ENCODE measurements around the gene RALGPS1. TPM values are rescaled to one million over a fixed set of nuclear protein-coding genes. Genes with fewer than 3 reads are reported as not detected.

Gene RALGPS1
- total RNA-seq, 1 donor from 2014 or later = 15.1 TPM

DNA sequence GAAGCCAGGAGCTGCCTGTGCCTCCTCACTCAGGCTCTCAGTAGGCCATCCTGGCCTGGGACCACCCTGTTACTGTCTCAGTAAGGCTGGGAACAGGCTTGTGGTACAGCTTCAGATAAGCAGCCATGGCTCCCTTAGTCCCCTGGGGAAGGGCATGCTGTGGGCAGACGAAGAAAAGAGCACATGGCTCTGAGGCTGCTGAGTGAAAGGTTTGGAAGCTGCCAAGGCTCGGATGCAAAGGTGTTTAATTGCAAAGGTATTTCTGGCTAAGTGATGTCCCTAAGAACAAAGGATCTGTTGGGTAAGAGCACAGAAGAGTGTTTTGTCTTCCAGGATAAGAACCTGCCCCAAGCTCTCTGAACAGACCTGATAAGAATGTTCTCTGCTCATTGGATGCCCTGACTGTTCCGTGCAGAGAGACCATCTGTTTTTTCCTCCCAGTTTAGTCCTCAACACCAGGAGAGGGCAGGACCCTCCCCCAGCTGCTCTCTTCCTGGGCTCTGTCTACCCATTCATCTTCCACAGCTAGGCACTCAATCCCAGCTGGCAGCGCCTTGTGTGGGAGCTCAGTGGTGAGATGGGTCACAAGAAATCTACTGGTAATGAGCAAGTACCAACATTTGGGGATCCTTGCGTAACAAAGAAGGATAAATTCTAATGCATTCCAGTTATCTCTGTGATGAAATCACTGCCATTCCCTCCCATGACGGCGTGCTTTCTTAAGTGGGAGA, 190.2 kb downstream of the RALGPS1 start:
- no peak for DNase-seq (ENCODE audit: low spot score)
- ATAC-seq = no peak
- intact Hi-C loops (cut with DNase I) = no loop called here

DNA sequence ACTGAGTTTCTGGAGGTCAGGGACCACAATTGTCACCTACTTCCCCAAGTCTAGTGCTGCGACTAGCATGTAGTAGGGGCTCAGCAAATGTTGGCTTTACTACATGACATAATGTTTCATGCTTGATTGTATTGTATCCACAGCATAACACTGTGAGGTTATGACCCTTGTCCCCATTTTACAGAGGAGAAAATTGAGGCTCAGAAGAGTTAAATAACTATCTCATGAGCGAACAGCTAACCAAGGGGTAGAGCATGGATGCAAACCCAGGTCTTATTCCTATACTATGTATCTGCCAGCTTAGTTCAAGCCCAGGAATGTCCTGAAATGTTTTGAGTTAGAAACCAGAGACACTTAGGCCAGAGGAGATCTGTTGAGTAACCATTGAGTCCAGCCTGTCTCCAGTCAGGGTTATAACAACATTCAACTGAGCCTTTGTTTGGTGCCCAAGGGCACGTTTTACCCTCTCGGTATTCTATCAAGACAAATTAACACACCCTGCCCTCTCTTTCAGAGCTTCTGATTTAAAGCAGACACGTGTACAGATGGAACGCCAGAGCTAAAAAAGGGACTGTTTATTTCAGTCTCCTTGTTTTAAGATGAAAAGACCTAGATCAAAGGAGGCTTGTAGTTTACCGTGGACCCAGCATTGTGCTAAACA, 191.4 kb downstream of the RALGPS1 start:
- no peak for DNase-seq (ENCODE audit: low spot score)
- ATAC-seq = peak; percentile 11
- intact Hi-C loops (cut with DNase I) = no loop called here

DNA sequence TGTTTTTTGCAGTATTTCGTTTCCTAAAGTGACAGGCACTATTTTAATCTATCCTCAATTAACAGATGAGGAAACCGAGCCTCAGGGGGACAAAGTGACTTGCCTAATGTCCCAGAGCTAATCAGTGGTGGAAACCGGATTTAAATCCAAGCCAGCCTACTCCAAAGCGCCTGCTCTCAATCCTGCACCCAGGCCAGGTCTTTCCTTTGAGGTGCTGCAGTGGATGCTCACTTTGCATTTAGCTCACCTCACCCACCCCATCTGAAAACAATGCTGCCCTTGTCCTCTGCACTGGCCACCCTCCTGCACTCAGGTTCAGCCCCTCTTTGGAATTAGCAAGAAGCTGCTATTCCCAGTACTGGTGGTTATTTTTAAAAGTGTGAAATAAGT, 191.9 kb downstream of the RALGPS1 start:
- no peak for DNase-seq (ENCODE audit: low spot score)
- ATAC-seq = no peak
- intact Hi-C loops (cut with DNase I) = no loop called here

DNA sequence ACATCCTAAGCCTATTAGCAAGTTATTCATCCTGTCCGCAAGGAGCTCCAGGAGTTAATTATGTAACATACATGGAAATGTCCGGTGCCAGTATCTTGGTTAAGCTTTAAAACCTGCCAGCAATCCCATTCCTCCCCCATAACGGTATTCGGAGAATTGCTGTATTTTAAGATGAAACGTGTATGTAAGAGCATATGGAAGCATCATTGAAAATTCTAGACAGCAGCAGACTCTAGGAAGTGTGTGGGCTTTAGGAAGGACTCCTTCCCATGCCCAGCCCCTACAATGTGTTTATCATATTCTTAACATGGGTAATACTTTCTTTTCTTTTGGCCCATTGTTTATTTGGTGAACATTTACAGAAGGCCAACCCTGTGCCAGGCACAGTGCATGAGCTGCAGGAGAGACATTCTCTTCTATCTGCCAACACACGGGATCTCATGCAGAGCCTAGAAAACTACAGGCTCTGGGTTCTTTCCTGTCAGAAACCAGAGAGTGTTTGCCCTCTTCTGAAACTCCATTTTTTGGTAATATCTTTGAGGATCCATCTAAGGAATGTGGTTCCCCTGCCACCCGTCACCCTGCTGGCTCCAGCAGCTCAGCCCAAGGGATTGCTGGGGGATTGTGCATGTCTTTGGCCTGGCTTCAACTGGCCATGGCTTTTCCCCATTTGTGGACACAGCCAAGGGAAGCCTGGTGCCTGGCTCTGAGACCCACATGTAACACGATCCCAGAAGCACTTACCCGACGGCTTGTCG, 192.8 kb downstream of the RALGPS1 start:
- intact Hi-C loops (cut with DNase I) = no loop called here
- ATAC-seq (no peak), DNase-seq (ENCODE audit: low spot score) (no peak)

DNA sequence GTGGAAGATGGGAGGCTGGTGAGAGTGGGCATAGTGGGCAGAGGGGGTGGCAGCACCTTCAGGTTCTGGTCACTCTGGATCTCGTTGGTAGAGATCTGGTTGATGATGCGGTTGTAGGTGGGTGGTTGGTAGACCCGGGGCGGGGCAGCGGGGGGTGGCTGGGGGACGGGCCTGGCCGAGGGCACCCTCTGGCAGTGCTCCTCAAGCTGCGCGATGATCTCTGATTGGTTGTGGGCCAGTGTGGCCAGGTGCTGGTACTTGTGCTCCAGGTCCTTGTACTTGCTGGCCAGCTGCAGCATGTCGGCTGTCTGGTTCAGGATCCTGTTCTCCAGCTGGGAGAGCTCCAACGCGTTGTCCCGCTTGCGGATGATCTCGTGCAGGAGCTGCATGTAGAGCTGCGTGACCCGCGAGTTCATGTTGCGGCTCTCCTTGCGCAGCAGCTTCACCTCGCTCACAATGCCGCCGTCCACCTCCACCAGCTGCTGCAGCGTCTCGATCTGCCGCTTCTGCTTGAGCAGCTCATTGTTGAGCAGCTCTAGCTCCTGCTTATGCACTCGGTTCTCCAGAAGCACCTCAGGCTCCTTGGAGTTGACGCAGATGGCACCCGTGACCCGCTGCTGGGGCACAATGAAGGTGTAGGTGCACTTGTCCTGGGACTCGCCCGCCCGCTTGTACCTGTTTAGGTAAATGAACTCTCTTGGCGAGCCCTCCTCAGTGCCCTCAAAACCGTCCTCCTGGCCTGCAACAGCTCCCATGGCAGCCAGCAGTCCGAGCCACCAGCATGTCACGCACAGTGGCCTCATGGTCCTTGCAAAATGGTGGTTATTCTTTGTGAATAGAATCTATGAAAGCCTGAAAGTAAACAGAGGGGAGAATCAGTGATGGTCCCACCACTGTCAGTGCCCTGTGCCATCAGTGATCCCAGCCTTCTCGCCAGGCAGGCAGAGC, 193.6 kb downstream of the RALGPS1 start:
- ATAC-seq (no peak), DNase-seq (ENCODE audit: low spot score) (peak; percentile 55)
- intact Hi-C loops (cut with DNase I) = no loop called here

DNA sequence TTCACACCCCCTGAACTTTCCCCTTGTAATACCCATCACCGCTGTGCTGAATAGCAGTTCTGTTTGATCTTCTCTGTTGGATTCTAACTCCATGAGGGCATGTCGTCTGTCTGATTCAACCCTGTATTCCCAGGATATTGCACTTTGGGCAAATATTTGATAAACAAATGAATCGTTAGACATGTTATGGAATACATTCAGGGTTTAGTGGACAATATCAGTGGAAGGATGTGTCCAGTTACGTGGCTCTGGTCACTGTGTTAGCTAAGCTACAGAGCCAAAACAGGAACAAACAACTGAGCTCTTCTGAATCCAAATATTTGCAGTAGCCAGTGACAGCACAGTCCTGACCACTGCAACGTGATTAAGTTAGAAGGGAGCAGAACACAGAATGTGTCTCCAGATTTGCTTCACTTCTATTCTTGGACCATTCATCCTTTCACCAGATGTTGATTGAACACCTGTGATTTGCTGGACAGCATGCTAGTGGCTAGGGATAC, 194.7 kb downstream of the RALGPS1 start:
- ATAC-seq = peak; percentile 30
- intact Hi-C loops (cut with DNase I) = no loop called here
- no peak for DNase-seq (ENCODE audit: low spot score)

DNA sequence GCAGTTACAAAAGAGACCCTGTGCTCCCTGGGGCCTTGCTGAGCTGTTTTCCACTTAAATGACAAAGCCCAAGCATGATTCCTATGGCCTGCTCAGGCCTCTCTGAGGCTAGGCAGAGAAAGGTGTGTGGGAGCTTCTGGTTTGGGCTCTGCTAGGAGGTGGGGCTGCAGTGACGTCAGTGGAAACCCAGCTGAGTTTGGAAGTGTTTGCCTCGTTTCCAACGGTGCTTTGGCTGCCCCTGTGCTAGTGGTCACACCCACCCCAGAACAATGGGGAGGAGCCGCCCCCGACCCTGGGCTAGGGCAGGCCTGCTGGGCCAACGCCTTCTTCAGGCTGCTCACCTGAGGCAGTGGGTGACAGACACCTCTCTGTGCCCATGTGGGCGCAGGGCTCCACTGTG, 197.5 kb downstream of the RALGPS1 start:
- DNase-seq (ENCODE audit: low spot score) (peak; percentile 75), ATAC-seq (peak; percentile 64)
- intact Hi-C loops (cut with DNase I) = no loop called here

DNA sequence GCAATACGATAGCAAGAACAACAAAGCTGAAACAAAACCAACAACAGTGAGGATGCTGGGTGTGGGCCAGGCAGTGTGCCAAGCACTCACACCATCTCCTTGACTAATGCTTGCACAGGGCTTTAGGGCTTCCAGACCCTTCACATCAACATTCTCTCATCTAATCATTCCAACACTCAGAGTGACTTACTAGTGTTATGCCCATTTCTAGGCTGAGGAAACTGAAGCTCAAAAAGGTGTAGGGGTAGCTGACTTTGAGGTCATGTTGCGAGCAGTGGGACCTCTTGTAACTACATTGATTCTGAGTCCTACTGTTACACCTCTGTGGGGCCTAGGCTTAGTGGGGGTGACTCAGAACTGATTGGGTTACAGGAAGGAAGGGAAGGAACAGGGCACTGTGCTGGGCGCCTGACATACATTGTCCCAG, 198.2 kb downstream of the RALGPS1 start:
- intact Hi-C loops (cut with DNase I) = no loop called here
- no peak for ATAC-seq
- peak; percentile 55 for DNase-seq (ENCODE audit: low spot score)

DNA sequence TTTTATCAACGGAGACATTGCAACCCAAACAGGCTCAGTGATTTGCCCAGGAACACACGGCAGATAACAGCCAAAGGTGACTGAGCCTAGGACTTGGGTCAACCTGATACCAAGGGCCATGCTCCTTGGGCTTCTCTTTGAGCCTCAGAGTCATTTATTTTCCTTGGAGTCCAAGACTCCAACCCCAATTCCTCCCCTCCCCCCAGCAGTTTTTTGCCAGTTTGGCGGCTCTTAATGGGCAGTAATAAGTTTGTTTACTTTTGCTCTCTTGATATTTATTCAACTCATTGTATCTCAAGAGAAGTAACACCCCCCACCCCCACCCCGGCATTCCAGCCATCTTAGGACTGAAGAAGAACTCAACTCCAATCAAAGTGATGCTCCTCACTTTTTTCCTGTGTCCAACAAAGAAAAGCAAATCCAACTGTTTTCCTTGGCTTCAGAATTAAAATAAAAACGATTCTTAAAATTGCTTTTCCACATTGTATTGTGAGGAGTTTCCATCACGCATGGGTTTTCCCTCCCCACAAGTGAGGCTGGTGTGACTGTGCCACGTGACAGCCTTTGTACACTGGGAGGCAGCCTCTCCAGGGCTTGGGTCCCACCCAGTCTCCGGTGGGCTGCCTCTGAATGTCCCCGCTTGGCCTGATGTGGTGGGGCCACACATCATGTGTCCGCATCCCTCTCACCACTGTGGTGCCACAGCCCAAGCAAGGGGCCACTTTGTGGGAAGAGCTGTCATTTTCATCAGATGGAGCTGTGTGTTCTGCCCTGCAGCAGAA, 198.8 kb downstream of the RALGPS1 start:
- ATAC-seq (peak; percentile 54), DNase-seq (ENCODE audit: low spot score) (peak; percentile 56)
- intact Hi-C loops (cut with DNase I) = no loop called here

DNA sequence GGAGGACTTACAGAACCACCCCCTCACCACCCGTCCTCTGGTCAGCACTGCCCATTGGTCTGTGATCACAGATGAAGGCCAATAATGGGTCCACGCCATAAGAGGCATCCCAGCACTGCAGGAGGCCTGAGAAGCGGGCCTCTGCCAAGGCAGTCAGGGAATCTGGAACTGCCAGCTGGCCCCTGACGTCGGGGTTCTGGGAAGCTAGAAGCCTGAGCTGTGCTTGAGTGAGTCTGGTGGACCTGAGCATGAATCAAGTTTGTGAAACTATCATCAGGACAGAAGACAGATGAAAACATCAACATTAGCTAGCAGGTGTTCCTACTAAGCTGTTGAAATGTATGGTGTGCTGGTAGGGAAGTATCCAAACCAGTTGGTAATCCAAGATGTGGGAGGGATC, 200.0 kb downstream of the RALGPS1 start:
- no peak for DNase-seq (ENCODE audit: low spot score)

DNA sequence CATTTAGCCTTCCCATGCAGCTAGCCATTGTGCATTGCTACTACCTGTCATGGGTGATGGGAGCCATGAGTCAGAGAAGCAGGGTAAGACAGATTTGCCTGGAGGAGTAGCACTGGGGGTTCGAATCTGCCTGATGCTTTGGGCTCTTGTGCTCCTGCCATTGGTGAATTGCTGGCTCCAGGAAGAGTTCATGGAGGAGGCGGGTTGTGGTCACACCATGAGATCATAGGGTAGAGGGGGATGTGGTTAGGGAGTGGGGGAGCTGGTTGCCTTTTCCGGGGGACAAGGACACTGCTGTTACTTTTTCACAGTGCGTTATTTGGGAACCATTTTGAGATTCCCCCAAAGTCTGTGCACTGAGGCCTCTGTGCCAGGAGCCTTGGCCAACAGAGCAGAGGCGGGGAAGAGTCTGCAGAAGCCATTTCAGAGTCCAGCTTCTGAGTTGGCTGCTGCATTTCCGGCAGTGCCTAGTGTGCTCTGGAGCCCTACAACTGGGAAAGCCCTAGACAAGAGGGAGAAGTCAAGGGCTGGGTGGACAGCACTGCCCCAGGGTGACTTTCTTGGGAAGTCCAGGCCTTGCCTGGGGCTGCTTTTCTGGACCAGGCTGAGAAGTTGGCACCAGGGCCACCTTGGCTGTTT, 201.6 kb downstream of the RALGPS1 start:
- intact Hi-C loops (cut with DNase I) = no loop called here
- ATAC-seq (peak; percentile 1), DNase-seq (ENCODE audit: low spot score) (no peak)

More for the DNA sequence above, 200.0 kb downstream of the RALGPS1 start:
- no peak for ATAC-seq
- intact Hi-C loops (cut with DNase I) = no loop called here

DNA sequence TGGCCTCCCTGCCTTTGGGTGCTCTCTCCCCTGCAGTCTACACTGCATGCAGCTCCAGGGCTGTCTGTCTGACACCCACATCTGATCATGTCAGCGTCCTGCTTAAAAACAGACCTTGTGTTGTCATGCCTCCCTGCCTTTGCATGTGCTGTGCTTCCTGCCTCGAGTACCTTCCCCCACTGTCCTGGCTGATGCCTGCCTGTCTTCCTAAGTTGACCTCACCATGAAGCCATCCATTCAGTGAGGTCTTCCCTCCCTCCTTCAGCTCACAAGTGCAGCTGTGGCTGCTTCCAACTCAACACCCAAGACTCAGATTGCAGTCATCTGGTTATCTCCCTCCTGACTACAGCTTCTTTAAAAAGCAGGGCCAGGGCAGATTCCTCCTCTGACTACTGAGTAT, 202.4 kb downstream of the RALGPS1 start:
- intact Hi-C loops (cut with DNase I) = no loop called here
- ATAC-seq = no peak
- DNase-seq (ENCODE audit: low spot score) = peak; percentile 47

DNA sequence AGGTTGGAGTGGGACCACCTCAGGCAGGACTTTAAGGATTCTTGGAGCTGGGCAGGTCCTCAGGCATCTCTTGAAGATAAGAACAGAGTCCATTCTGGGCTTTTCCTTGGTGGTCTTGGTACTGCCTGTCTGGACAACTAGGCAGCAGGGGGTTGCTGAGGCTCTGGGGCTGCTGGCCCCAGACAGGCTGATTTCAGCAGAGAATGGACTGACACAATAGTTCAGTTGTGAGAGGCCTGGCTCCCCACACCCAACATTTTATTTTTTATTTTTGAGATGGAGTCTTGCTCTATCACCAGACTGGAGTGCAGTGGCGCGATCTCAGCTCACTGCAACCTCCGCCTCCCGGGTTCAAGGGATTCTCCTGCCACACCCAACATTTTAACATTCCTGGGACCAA, 203.2 kb downstream of the RALGPS1 start:
- ATAC-seq (no peak), DNase-seq (ENCODE audit: low spot score) (peak; percentile 38)
- intact Hi-C loops (cut with DNase I) = no loop called here

DNA sequence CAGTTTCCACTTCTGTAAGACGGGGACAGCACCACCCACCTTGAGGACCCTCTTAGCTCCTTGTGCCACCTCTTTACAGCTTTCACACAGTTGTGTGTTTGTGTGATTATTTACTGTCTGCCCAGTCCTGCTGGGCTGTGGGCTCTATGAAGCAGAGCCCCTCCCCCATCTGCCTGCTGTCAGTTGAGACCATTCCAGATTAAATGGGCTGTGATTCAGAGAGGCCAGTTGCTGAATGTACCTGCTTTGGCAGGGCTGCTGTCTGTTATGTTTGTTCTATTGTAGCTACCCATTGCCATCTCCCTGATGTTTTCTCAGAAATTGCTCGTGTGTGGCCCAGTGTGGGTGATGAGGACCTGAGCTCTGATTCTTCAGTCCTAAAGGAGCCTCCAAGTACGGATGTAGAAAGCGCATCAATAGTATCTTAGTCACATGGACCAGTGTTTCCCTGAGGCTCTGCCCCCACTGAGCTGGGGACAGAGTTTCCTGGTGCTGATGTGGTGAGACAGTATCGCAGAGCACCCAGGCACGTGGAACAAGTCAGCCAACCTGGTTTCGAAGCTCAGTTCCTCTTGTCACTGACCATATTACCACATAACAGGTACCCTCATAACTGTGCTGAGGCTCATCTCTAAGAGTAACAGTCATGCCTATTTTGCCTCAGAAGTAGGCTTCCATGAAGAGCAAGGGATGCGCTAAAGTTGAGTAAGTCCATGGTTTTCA, 204.2 kb downstream of the RALGPS1 start:
- DNase-seq (ENCODE audit: low spot score) (peak; percentile 47), ATAC-seq (no peak)
- intact Hi-C loops (cut with DNase I) = no loop called here

DNA sequence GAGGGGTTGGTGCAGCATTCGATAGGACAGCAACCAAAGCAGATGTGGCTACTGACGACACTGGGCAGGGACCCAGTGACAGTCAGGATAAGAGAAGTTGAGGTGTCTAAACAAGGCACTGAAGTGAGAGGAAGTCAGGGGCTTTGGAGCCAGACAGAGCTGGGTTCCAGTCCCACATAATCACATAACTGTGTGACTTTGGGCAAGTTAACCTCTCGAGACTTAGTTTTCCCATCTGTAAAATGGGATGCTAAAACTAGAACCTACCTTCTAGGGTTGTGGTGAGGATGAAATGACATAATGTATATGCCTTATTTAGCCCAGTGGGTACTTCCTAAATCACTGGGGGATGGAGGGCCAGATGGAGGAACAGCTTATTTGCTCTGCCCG, 204.7 kb downstream of the RALGPS1 start:
- intact Hi-C loops (cut with DNase I) = no loop called here
- DNase-seq (ENCODE audit: low spot score) (peak; percentile 42), ATAC-seq (no peak)

DNA sequence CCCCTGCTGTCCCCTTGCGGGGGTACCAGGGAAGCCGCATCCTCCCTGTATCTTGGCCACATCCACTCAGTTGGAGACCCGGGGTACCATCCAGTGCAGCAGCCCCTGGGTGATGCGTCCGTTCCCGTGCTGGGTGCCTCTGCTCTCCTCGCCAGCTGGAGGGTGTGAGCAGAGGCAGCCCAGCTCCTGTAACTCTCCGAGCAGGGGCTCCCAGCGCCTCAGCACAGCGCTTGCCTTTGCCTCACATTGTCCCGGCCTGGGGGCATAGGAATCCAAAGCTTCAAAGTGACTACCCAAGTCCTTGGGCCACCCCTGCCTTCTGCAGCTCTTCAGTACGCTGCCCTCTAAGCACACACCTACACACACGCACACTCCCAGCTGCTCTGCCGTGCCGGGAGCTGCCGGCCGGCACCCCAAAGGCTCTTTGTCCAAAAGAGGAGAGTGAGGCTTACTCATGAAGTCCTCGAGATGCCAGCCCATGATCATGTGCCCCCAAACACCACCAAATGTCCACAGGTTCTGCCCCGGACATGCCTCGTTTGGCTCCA, 207.1 kb downstream of the RALGPS1 start:
- peak; percentile 20 for ATAC-seq
- intact Hi-C loops (cut with DNase I) = no loop called here
- peak; percentile 64 for DNase-seq (ENCODE audit: low spot score)

Measured in sciatic nerve (tissue), 2 donors.